SK-N-SH (cell line): ENCODE data around the gene HHATL.

Experiments used
- EZH2phosphoT487 ChIP-seq: fragments of 200-600 bp; sonication (generic); IDR thresholded peaks from 2 replicates; pipeline ENCODE4 v1.6.1; 2017; ENCODE audit warnings: low read depth, mixed run types, mild to moderate bottlenecking, antibody characterized with exemption, moderate library complexity, borderline replicate concordance
- MEF2A ChIP-seq: IDR thresholded peaks from 2 replicates; pipeline ENCODE4 v1.4.0; 2012; ENCODE audit warnings: low read depth, borderline replicate concordance
- NRF1 ChIP-seq: IDR thresholded peaks from 2 replicates; pipeline ENCODE4 v1.6.1; 2012; ENCODE audit warnings: low read depth, mild to moderate bottlenecking, low read length
- POLR2AphosphoS5 ChIP-seq: IDR thresholded peaks from 2 replicates; pipeline ENCODE4 v1.6.1; 2012; ENCODE audit warnings: low read depth, low read length
- TF ChIP-seq, protein P1 (sequence below): fragments of 200-600 bp; sonication (generic); IDR thresholded peaks from 2 replicates; pipeline ENCODE4 v1.6.1; 2017; ENCODE audit warnings: antibody characterized with exemption, mild to moderate bottlenecking, moderate library complexity

DNA sequence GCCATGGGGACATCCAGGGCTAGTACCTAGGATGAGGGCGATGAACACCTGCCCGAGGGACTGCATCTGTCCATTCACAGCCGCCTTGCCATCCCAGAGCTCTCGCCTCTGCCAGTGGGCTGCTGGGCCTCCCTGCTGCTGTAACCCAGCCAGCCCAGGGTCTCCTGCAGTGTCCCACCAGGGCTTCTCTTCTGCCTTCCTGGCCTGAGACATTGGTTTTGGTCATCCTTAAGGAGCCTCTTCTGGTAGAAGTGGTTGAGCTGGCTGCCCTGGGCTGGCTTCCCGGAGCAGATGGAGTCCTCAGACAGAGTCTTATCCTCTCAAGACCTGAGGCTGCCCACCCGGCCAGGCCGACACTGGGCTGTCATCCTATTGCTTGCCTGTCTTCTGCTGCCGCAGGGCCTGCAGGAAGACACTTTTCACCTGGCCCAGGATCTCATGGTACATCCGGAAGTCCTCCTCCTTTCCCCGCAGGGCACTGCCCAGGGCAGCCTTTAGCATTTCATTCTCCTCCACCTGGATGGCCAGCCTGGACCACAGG, 6.1 kb upstream of the HHATL start:
- TF ChIP-seq, protein P1, sequence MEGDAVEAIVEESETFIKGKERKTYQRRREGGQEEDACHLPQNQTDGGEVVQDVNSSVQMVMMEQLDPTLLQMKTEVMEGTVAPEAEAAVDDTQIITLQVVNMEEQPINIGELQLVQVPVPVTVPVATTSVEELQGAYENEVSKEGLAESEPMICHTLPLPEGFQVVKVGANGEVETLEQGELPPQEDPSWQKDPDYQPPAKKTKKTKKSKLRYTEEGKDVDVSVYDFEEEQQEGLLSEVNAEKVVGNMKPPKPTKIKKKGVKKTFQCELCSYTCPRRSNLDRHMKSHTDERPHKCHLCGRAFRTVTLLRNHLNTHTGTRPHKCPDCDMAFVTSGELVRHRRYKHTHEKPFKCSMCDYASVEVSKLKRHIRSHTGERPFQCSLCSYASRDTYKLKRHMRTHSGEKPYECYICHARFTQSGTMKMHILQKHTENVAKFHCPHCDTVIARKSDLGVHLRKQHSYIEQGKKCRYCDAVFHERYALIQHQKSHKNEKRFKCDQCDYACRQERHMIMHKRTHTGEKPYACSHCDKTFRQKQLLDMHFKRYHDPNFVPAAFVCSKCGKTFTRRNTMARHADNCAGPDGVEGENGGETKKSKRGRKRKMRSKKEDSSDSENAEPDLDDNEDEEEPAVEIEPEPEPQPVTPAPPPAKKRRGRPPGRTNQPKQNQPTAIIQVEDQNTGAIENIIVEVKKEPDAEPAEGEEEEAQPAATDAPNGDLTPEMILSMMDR, result no peak
- TF ChIP-seq MEF2A (no peak), POLR2AphosphoS5 (no peak), NRF1 (no peak), EZH2phosphoT487 (no peak)
